ENCODE results near the gene PCNX3.

Gene PCNX3

DNA sequence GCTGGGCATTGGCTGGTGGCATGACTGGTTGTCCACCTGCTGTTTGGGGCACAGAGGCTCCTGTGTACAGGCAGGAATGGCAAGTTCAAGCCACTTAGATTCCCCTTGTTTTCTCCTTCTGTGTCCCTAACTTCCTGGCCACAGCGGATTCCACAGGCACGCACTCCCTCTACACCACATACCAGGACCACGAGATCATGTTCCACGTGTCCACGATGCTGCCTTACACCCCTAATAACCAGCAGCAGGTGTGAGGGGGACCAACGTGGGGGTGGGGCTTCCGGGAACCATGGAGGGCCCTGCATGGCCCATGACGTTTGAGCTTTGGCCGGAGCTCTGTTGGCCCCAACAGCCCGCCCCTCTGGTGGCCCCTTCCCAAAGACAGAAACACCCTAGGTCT lies 30.1 kb downstream of the PCNX3 start:
- H3K4me1 ChIP-seq (ENCODE audit: insufficient read depth, low read length) = no peaks in the 10 kb centered on the region
- no peaks in the 10 kb centered on the region for H3K9me3 ChIP-seq (ENCODE audit: insufficient read depth, low read length, severe bottlenecking)
- H3K27ac ChIP-seq (ENCODE audit: low read length) = no peak overlapping the region
- H3K4me3 ChIP-seq (ENCODE audit: low read depth in 1 of 2, low read length in 2 of 2) = no peak overlapping the region
- no peak for DNase-seq
- no peaks in the 10 kb centered on the region for H3K27me3 ChIP-seq (ENCODE audit: insufficient read depth, low read length, poor library complexity)
- ATAC-seq (ENCODE audit: insufficient read depth, low read depth) = no peak
- TF ChIP-seq, protein P1, sequence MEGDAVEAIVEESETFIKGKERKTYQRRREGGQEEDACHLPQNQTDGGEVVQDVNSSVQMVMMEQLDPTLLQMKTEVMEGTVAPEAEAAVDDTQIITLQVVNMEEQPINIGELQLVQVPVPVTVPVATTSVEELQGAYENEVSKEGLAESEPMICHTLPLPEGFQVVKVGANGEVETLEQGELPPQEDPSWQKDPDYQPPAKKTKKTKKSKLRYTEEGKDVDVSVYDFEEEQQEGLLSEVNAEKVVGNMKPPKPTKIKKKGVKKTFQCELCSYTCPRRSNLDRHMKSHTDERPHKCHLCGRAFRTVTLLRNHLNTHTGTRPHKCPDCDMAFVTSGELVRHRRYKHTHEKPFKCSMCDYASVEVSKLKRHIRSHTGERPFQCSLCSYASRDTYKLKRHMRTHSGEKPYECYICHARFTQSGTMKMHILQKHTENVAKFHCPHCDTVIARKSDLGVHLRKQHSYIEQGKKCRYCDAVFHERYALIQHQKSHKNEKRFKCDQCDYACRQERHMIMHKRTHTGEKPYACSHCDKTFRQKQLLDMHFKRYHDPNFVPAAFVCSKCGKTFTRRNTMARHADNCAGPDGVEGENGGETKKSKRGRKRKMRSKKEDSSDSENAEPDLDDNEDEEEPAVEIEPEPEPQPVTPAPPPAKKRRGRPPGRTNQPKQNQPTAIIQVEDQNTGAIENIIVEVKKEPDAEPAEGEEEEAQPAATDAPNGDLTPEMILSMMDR (IDR thresholded peaks at IDR 0.05; ENCODE audit: borderline replicate concordance, extremely low read depth, low read length, poor library complexity, severe bottlenecking) = no peak
- TF ChIP-seq EZH2 (IDR thresholded peaks at IDR 0.05; ENCODE audit: borderline replicate concordance, low read depth, low read length, severe bottlenecking) = no peak
- H3K9ac ChIP-seq (ENCODE audit: low read depth, low read length) = no peak overlapping the region
- no peaks in the 10 kb centered on the region for H3K79me2 ChIP-seq (ENCODE audit: insufficient read depth, low read length)
- no peak overlapping the region for H3K4me2 ChIP-seq (ENCODE audit: insufficient read depth, low read length)
- H3K36me3 ChIP-seq (ENCODE audit: insufficient read depth, low read length) = peaks cover 35% of the 10 kb centered on the region
- no peak overlapping the region for H2AFZ ChIP-seq (ENCODE audit: low read depth, low read length)
- no peaks in the 10 kb centered on the region for H4K20me1 ChIP-seq (ENCODE audit: insufficient read depth, low read length)

DNA sequence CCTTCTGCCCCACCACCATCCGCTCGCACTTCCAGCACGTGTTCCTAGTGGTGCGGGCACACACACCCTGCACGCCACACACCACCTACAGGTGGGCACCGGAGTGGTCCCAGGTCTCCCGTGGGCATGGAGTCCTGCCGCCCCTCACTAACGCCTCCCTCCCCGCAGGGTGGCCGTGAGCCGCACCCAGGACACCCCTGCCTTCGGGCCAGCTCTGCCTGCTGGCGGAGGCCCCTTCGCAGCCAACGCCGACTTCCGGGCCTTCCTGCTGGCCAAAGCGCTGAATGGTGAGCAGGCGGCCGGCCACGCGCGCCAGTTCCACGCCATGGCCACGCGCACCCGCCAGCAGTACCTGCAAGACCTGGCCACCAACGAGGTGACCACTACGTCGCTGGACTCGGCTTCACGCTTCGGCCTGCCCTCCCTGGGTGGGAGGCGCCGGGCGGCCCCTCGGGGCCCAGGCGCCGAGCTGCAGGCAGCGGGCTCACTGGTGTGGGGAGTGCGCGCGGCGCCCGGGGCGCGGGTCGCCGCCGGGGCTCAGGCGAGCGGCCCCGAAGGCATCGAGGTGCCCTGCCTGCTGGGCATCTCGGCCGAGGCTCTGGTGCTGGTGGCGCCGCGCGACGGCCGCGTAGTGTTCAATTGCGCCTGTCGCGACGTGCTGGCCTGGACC lies 30.8 kb downstream of the PCNX3 start:
- Histone ChIP-seq H3K4me1 (ENCODE audit: insufficient read depth, low read length) (peaks cover under 1% of the 10 kb centered on the region), H4K20me1 (ENCODE audit: insufficient read depth, low read length) (no peaks in the 10 kb centered on the region), H3K27me3 (ENCODE audit: insufficient read depth, low read length, poor library complexity) (no peaks in the 10 kb centered on the region), H3K4me3 (ENCODE audit: low read depth in 1 of 2, low read length in 2 of 2) (no peak overlapping the region), H2AFZ (ENCODE audit: low read depth, low read length) (no peak overlapping the region), H3K36me3 (ENCODE audit: insufficient read depth, low read length) (peaks cover 38% of the 10 kb centered on the region), H3K4me2 (ENCODE audit: insufficient read depth, low read length) (no peak overlapping the region), H3K79me2 (ENCODE audit: insufficient read depth, low read length) (no peaks in the 10 kb centered on the region), H3K9ac (ENCODE audit: low read depth, low read length) (no peak overlapping the region), H3K27ac (ENCODE audit: low read length) (no peak overlapping the region), H3K9me3 (ENCODE audit: insufficient read depth, low read length, severe bottlenecking) (no peaks in the 10 kb centered on the region)
- DNase-seq = no peak
- TF ChIP-seq, protein P1 (IDR thresholded peaks at IDR 0.05; ENCODE audit: borderline replicate concordance, extremely low read depth, low read length, poor library complexity, severe bottlenecking) = no peak
- no peak for ATAC-seq (ENCODE audit: insufficient read depth, low read depth)

DNA sequence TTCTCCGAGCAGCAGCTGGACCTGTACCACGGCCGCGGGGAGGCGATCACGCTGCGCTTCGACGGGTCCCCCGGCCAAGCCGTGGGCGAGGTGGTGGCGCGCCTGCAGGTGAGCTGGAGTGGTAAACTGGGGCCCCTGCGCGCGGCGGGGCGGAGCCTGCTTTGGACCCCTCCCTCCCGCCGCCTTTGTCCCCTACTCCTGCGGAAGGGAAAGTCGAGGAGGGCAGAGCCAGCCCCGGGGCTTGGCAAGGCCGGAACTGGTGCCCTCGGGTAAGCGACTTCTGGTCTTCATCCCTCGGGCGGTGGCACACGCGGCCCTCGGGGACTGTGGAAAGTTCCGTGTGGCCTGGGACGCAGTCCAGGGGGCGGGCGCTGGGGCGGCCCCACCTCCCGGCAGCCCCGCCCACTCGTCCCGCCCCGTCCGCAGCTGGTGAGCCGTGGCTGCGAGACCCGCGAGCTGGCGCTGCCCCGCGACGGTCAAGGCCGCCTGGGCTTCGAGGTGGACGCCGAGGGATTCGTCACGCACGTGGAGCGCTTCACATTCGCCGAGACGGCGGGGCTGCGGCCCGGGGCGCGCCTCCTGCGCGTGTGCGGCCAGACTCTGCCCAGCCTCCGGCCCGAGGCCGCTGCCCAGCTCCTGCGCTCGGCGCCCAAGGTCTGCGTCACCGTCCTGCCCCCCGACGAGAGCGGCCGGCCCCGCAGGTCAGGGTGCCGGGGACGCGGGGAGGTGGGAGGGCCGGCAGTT lies 31.6 kb downstream of the PCNX3 start:
- no peaks in the 10 kb centered on the region for H3K9me3 ChIP-seq (ENCODE audit: insufficient read depth, low read length, severe bottlenecking)
- ATAC-seq (ENCODE audit: insufficient read depth, low read depth) (no peak), DNase-seq (no peak)
- no peak overlapping the region for H3K4me2 ChIP-seq (ENCODE audit: insufficient read depth, low read length)
- no peaks in the 10 kb centered on the region for H3K79me2 ChIP-seq (ENCODE audit: insufficient read depth, low read length)
- no peak overlapping the region for H3K4me3 ChIP-seq (ENCODE audit: low read depth in 1 of 2, low read length in 2 of 2)
- H3K4me1 ChIP-seq (ENCODE audit: insufficient read depth, low read length) = peaks cover 8% of the 10 kb centered on the region
- H3K27ac ChIP-seq (ENCODE audit: low read length) = no peak overlapping the region
- H4K20me1 ChIP-seq (ENCODE audit: insufficient read depth, low read length) = no peaks in the 10 kb centered on the region
- no peak overlapping the region for H3K9ac ChIP-seq (ENCODE audit: low read depth, low read length)
- H2AFZ ChIP-seq (ENCODE audit: low read depth, low read length) = no peak overlapping the region
- TF ChIP-seq, protein P1 (IDR thresholded peaks at IDR 0.05; ENCODE audit: borderline replicate concordance, extremely low read depth, low read length, poor library complexity, severe bottlenecking) = no peak
- TF ChIP-seq EZH2 (IDR thresholded peaks at IDR 0.05; ENCODE audit: borderline replicate concordance, low read depth, low read length, severe bottlenecking) = no peak
- H3K27me3 ChIP-seq (ENCODE audit: insufficient read depth, low read length, poor library complexity) = no peaks in the 10 kb centered on the region
- H3K36me3 ChIP-seq (ENCODE audit: insufficient read depth, low read length) = peaks cover 32% of the 10 kb centered on the region
